Measurements from ENCODE around the gene SLC26A1. TPM values are rescaled to one million over a fixed set of nuclear protein-coding genes. Genes with fewer than 3 reads are reported as not detected.

Gene SLC26A1
- total RNA-seq, 3 donors from 2014 or later: 0.33 to 0.48 (median 0.44) TPM

GRCh38 chr4:1031346-1031745, 38.1 kb upstream of the SLC26A1 start:
- no peak for TF ChIP-seq CTCF (IDR thresholded peaks at IDR 0.05)
- no peak for TF ChIP-seq POLR2A (IDR thresholded peaks at IDR 0.05)
- no peak for TF ChIP-seq POLR2AphosphoS5 (IDR thresholded peaks at IDR 0.05)
- no peak overlapping the region for H3K27ac ChIP-seq
- H3K9me3 ChIP-seq: no peaks in the 10 kb centered on the region
- peaks cover 0 to 16% of the 10 kb centered on the region in 2 donors for H3K4me1 ChIP-seq
- intact Hi-C loops (cut with DNase I; ENCODE audit: low total_unique reads): no loop called here
- peaks cover 3 to 25% of the 10 kb centered on the region in 2 donors for H3K27me3 ChIP-seq
- H3K4me3 ChIP-seq: no peak overlapping the region
- DNase-seq (ENCODE audit: low spot score in 2 of 2): no peak
- no peaks in the 10 kb centered on the region for H3K36me3 ChIP-seq

GRCh38 chr4:1030559-1030958, 37.4 kb upstream of the SLC26A1 start:
- H3K4me1 ChIP-seq: peaks cover 0 to 16% of the 10 kb centered on the region in 2 donors
- H3K27me3 ChIP-seq: peaks cover 3 to 25% of the 10 kb centered on the region in 2 donors
- TF ChIP-seq POLR2AphosphoS5 (IDR thresholded peaks at IDR 0.05) (no peak), POLR2A (IDR thresholded peaks at IDR 0.05) (no peak), CTCF (IDR thresholded peaks at IDR 0.05) (no peak)
- H3K36me3 ChIP-seq: no peaks in the 10 kb centered on the region
- no peak overlapping the region for H3K4me3 ChIP-seq
- intact Hi-C loops (cut with DNase I; ENCODE audit: low total_unique reads): no loop called here
- no peaks in the 10 kb centered on the region for H3K9me3 ChIP-seq
- no peak for DNase-seq (ENCODE audit: low spot score in 2 of 2)
- H3K27ac ChIP-seq: no peak overlapping the region

GRCh38 chr4:1030031-1030430, 36.8 kb upstream of the SLC26A1 start:
- H3K36me3 ChIP-seq: no peaks in the 10 kb centered on the region
- H3K27me3 ChIP-seq: peaks cover 3 to 25% of the 10 kb centered on the region in 2 donors
- DNase-seq (ENCODE audit: low spot score in 2 of 2): no peak
- no peak overlapping the region for H3K4me3 ChIP-seq
- H3K4me1 ChIP-seq: peaks cover 0 to 13% of the 10 kb centered on the region in 2 donors
- TF ChIP-seq POLR2A (IDR thresholded peaks at IDR 0.05): no peak
- TF ChIP-seq CTCF (IDR thresholded peaks at IDR 0.05): no peak
- no peak for TF ChIP-seq POLR2AphosphoS5 (IDR thresholded peaks at IDR 0.05)
- H3K9me3 ChIP-seq: no peaks in the 10 kb centered on the region
- intact Hi-C loops (cut with DNase I; ENCODE audit: low total_unique reads): no loop called here
- no peak overlapping the region for H3K27ac ChIP-seq

- H3K27ac ChIP-seq: no peak overlapping the region
- no peaks in the 10 kb centered on the region for H3K36me3 ChIP-seq
- H3K4me1 ChIP-seq: peaks cover 0 to 12% of the 10 kb centered on the region in 2 donors
- intact Hi-C loops (cut with DNase I; ENCODE audit: low total_unique reads): no loop called here
- no peak for DNase-seq (ENCODE audit: low spot score in 2 of 2)
- peaks cover 3 to 25% of the 10 kb centered on the region in 2 donors for H3K27me3 ChIP-seq
- H3K4me3 ChIP-seq: no peak overlapping the region
- H3K9me3 ChIP-seq: no peaks in the 10 kb centered on the region
- TF ChIP-seq POLR2AphosphoS5 (IDR thresholded peaks at IDR 0.05) (no peak), POLR2A (IDR thresholded peaks at IDR 0.05) (no peak), CTCF (IDR thresholded peaks at IDR 0.05) (no peak)
Measured at GRCh38 chr4:1029529-1029928, 36.3 kb upstream of the SLC26A1 start.

- Histone ChIP-seq H3K27ac (no peak overlapping the region), H3K36me3 (no peaks in the 10 kb centered on the region), H3K27me3 (peaks cover 3 to 25% of the 10 kb centered on the region in 2 donors), H3K9me3 (no peaks in the 10 kb centered on the region), H3K4me3 (no peak overlapping the region), H3K4me1 (peaks cover 0 to 12% of the 10 kb centered on the region in 2 donors)
- DNase-seq (ENCODE audit: low spot score in 2 of 2): no peak
- intact Hi-C loops (cut with DNase I; ENCODE audit: low total_unique reads): no loop called here
- no peak for TF ChIP-seq POLR2A (IDR thresholded peaks at IDR 0.05)
- no peak for TF ChIP-seq POLR2AphosphoS5 (IDR thresholded peaks at IDR 0.05)
Measured at GRCh38 chr4:1028574-1029220, 35.5 kb upstream of the SLC26A1 start.
